ENCODE results near the gene GLYR1. TPM values are rescaled to one million over a fixed set of nuclear protein-coding genes. Genes with fewer than 3 reads are reported as not detected.

GLYR1 gene
- total and polyA plus RNA-seq, 2 donors (not counting 1 experiment from before 2014, with no cell fraction given): 34.0 to 137 TPM

GRCh38 chr16:4864728-4865127 is 17.6 kb upstream of the GLYR1 start:
- WGBS (ENCODE audit: insufficient coverage): no CpG with 5 or more reads among the region's 3 CpGs
- Histone ChIP-seq H3K9me3 (ENCODE audit: control extremely low read depth in 1 of 3, control insufficient read depth in 2 of 3, insufficient read depth in 1 of 3, low read length in 2 of 3) (no peaks in the 10 kb centered on the region), H3K9ac (ENCODE audit: low read length) (no peak overlapping the region), H3K27me3 (replicated peaks in 1 of 4; ENCODE audit: control extremely low read depth in 1 of 4, control insufficient read depth in 3 of 4, insufficient read depth in 4 of 4, low read length in 3 of 4) (no peaks in the 10 kb centered on the region), H4K20me1 (ENCODE audit: control insufficient read depth, insufficient read depth, low read length, poor library complexity, severe bottlenecking) (peaks cover 11% of the 10 kb centered on the region), H3K4me1 (ENCODE audit: control insufficient read depth in 2 of 2, insufficient read depth in 2 of 2, low read length in 2 of 2) (no peaks in the 10 kb centered on the region), H3K27ac (ENCODE audit: low read length in 2 of 2) (no peak overlapping the region), H3K4me3 (ENCODE audit: control extremely low read depth in 1 of 5, extremely low read depth in 1 of 5, insufficient read depth in 1 of 5, low read depth in 2 of 5, low read length in 4 of 5) (no peak overlapping the region), H3K79me2 (ENCODE audit: control insufficient read depth, insufficient read depth, low read length) (peaks cover 70% of the 10 kb centered on the region), H3K36me3 (replicated peaks in 1 of 2; ENCODE audit: control extremely low read depth in 1 of 2, control insufficient read depth in 1 of 2, extremely low read depth in 1 of 2, insufficient read depth in 2 of 2, low read length in 1 of 2) (peaks cover 13 to 56% of the 10 kb centered on the region in 2 experiments), H3K4me2 (replicated peaks; ENCODE audit: low read depth, low read length, poor library complexity, severe bottlenecking) (no peak overlapping the region), H2AFZ (ENCODE audit: insufficient read depth, low read depth, low read length, poor library complexity, severe bottlenecking) (no peak overlapping the region)
- intact Hi-C loops (cut with micrococcal nuclease): no loop called here
- no peaks in the 10 kb centered on the region for H3K27me3 Mint-ChIP-seq
- H3K9me3 Mint-ChIP-seq (ENCODE audit: insufficient read depth): no peaks in the 10 kb centered on the region
- ChIA-PET CTCF (no interaction called here), POLR2A (interaction anchor here (0.6 kb wide), 1 partner anchor 54 kb away, joined by 4 read pairs; no protein-coding TSS in a partner anchor)
- H3K4me3 Mint-ChIP-seq: no peak overlapping the region
- no peaks in the 10 kb centered on the region for H3K4me1 Mint-ChIP-seq
- TF ChIP-seq CTCF (IDR thresholded peaks at IDR 0.05) (no peak), EZH2 (IDR thresholded peaks at IDR 0.05; ENCODE audit: borderline replicate concordance, insufficient read depth, low read depth, low read length, poor library complexity, severe bottlenecking) (no peak)
- H3K27ac Mint-ChIP-seq: no peak overlapping the region
- DNase-seq (no peak), ATAC-seq (ENCODE audit: low read depth) (no peak)

- Histone ChIP-seq H3K4me1 (ENCODE audit: control insufficient read depth in 2 of 2, insufficient read depth in 2 of 2, low read length in 2 of 2) (no peaks in the 10 kb centered on the region), H3K4me2 (replicated peaks; ENCODE audit: low read depth, low read length, poor library complexity, severe bottlenecking) (no peak overlapping the region), H3K36me3 (replicated peaks in 1 of 2; ENCODE audit: control extremely low read depth in 1 of 2, control insufficient read depth in 1 of 2, extremely low read depth in 1 of 2, insufficient read depth in 2 of 2, low read length in 1 of 2) (peaks cover 17 to 60% of the 10 kb centered on the region in 2 experiments), H3K79me2 (ENCODE audit: control insufficient read depth, insufficient read depth, low read length) (peaks cover 80% of the 10 kb centered on the region), H3K9me3 (ENCODE audit: control extremely low read depth in 1 of 3, control insufficient read depth in 2 of 3, insufficient read depth in 1 of 3, low read length in 2 of 3) (no peaks in the 10 kb centered on the region), H3K4me3 (ENCODE audit: control extremely low read depth in 1 of 5, extremely low read depth in 1 of 5, insufficient read depth in 1 of 5, low read depth in 2 of 5, low read length in 4 of 5) (peak overlapping the region in 1 of 5 experiments; percentile 9), H3K9ac (ENCODE audit: low read length) (no peak overlapping the region), H3K27me3 (replicated peaks in 1 of 4; ENCODE audit: control extremely low read depth in 1 of 4, control insufficient read depth in 3 of 4, insufficient read depth in 4 of 4, low read length in 3 of 4) (no peaks in the 10 kb centered on the region), H4K20me1 (ENCODE audit: control insufficient read depth, insufficient read depth, low read length, poor library complexity, severe bottlenecking) (peaks cover 11% of the 10 kb centered on the region), H3K27ac (ENCODE audit: low read length in 2 of 2) (no peak overlapping the region), H2AFZ (ENCODE audit: insufficient read depth, low read depth, low read length, poor library complexity, severe bottlenecking) (no peak overlapping the region)
- ATAC-seq (ENCODE audit: low read depth) (no peak), DNase-seq (no peak)
- Mint-ChIP-seq H3K4me3 (no peak overlapping the region), H3K9me3 (ENCODE audit: insufficient read depth) (no peaks in the 10 kb centered on the region), H3K4me1 (no peaks in the 10 kb centered on the region), H3K27me3 (no peaks in the 10 kb centered on the region), H3K27ac (no peak overlapping the region)
- intact Hi-C loops (cut with micrococcal nuclease): no loop called here
- ChIA-PET CTCF (no interaction called here), POLR2A (no interaction called here)
- WGBS (ENCODE audit: insufficient coverage): 93% methylated on average over 4 of the region's 5 CpGs
- TF ChIP-seq EZH2 (IDR thresholded peaks at IDR 0.05; ENCODE audit: borderline replicate concordance, insufficient read depth, low read depth, low read length, poor library complexity, severe bottlenecking) (no peak), CTCF (IDR thresholded peaks at IDR 0.05) (no peak)
These were observed 15.6 kb upstream of the GLYR1 start for GRCh38 chr16:4862639-4863038.

Data from B cell (primary cell).